Left ventricle myocardium inferior (tissue), 1 donor: ENCODE data around the gene SLC19A1. TPM values are rescaled to one million over a fixed set of nuclear protein-coding genes. Genes with fewer than 3 reads are reported as not detected.
A peak's percentile ranks its signal among the peaks of the same experiment; 100 is the strongest.

Experiments used
- DNase-seq: peaks from one replicate; pipeline ENCODE4 v3.0.0-alpha.2; 2020
- H3K27ac ChIP-seq: fragments of 200-600 bp; replicated peaks from 2 replicates; pipeline ENCODE4 v1.8.0; 2021
- H3K27me3 ChIP-seq: fragments of 200-600 bp; 2 replicates; pipeline ENCODE4 v1.8.0; 2021; ENCODE audit warnings: low read depth
- H3K36me3 ChIP-seq: fragments of 200-600 bp; 2 replicates; pipeline ENCODE4 v1.8.0; 2021
- H3K4me1 ChIP-seq: fragments of 200-600 bp; 2 replicates; pipeline ENCODE4 v1.8.0; 2021
- H3K4me3 ChIP-seq: fragments of 200-600 bp; 2 replicates; pipeline ENCODE4 v1.8.0; 2021; ENCODE audit warnings: mild to moderate bottlenecking, moderate library complexity
- H3K9me3 ChIP-seq: fragments of 200-600 bp; replicated peaks from 2 replicates; pipeline ENCODE4 v1.8.0; 2021
- intact Hi-C: fragments of 100-400 bp; cut with micrococcal nuclease; formaldehyde crosslinking; loops from one replicate; pipeline ENCODE4 v1.11.0; 2022
- total RNA-seq: library from RNA; stranded (reverse); fragmentation: NEBNext Ultra II Directional; extraction: Animal tissue kit (Norgen Biotek cat#: 25700); gene quantifications from one replicate; pipeline ENCODE4 v1.2.1, GENCODE V29; 2021
- TF ChIP-seq, protein P1 (sequence below): fragments of 200-600 bp; IDR thresholded peaks from 2 replicates; pipeline ENCODE4 v1.8.0; 2021; ENCODE audit warnings: antibody characterized with exemption, mild to moderate bottlenecking, borderline replicate concordance
- donor health status: DM: no; HTN: yes; CAD: no; lungs with severe emphysema.

Gene SLC19A1
- total RNA-seq, 1 donor from 2014 or later = 4.9 TPM

DNA sequence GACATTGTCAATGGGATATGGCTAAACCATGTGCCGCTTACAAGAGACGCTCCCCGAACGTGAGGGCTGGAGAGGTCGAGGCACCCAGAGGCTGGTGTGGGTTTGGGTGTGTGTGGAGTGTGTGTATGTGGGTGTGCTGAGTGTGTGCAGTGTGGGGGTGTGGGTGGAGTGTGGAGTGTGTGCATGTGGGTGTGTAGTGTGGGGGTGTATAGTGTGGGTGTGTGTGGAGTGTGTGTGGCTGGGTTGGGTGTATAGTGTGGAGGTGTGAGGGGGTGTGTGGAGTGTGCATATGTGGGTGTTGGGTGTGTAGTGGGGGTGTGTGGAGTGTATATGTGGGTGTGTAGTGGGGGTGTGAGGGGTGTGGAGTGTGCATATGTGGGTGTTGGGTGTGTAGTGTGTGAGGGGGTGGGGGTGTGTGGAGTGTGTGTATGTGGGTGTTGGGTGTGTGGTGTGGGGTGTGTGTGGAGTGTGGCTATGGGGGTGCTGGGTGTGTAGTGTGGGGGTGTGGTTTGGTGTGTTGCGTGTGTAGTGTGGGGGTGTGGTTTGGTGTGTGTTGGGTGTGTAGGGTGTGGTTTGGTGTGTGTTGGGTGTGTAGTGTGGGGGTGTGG, 42.2 kb downstream of the SLC19A1 start:
- Histone ChIP-seq H3K9me3 (no peaks in the 10 kb centered on the region), H3K27ac (no peak overlapping the region), H3K27me3 (no peaks in the 10 kb centered on the region), H3K36me3 (peaks cover 54% of the 10 kb centered on the region), H3K4me3 (no peak overlapping the region), H3K4me1 (no peaks in the 10 kb centered on the region)
- TF ChIP-seq, protein P1, sequence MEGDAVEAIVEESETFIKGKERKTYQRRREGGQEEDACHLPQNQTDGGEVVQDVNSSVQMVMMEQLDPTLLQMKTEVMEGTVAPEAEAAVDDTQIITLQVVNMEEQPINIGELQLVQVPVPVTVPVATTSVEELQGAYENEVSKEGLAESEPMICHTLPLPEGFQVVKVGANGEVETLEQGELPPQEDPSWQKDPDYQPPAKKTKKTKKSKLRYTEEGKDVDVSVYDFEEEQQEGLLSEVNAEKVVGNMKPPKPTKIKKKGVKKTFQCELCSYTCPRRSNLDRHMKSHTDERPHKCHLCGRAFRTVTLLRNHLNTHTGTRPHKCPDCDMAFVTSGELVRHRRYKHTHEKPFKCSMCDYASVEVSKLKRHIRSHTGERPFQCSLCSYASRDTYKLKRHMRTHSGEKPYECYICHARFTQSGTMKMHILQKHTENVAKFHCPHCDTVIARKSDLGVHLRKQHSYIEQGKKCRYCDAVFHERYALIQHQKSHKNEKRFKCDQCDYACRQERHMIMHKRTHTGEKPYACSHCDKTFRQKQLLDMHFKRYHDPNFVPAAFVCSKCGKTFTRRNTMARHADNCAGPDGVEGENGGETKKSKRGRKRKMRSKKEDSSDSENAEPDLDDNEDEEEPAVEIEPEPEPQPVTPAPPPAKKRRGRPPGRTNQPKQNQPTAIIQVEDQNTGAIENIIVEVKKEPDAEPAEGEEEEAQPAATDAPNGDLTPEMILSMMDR = no peak
- DNase-seq = peak; percentile 6
- intact Hi-C loops = no loop called here

DNA sequence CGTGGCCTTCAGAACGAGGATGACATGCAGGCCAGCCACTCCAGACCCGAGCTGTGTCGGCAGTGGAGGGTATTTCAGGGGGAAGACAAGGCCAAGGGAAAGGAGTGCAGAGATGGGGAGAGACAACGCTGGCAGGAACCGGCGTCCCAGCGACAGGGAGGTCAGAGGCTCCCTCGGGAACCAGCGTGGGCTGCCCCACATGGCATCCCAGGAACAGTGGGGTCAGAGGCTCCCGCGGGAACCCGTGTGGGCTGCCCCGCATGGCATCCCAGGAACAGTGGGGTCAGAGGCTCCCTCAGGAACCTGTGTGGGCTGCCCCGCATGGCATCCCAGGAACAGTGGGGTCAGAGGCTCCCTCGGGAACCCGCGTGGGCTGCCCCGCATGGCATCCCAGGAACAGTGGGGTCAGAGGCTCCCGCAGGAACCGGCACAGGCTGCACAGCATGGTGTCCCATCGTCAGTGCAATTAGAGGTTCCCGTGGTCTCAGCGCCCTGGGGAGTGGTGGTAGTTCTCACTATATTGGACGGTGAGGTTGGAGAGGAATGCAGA, 43.0 kb downstream of the SLC19A1 start:
- Histone ChIP-seq H3K4me3 (no peak overlapping the region), H3K4me1 (no peaks in the 10 kb centered on the region), H3K27ac (no peak overlapping the region), H3K36me3 (peaks cover 53% of the 10 kb centered on the region), H3K27me3 (no peaks in the 10 kb centered on the region), H3K9me3 (no peaks in the 10 kb centered on the region)
- TF ChIP-seq, protein P1 = no peak
- DNase-seq = peak; percentile 13
- intact Hi-C loops = no loop called here

DNA sequence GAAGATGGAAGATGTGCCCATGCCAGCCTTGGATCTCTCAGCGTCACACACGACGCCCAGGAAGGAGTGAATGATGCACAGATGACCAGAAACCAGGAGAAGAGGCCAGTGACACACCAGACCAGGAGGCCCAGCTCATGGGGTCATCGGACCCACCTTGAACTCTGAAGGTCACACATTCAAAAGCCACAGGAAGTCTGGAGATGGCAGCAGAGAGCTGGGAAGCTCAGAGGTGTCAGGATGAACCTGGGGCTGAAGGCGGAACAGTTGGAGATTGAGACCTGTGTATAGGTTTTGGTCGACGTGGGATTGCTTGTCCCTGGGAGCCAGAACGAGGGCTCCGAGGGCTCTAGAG, 43.6 kb downstream of the SLC19A1 start:
- Histone ChIP-seq H3K9me3 (no peaks in the 10 kb centered on the region), H3K4me1 (no peaks in the 10 kb centered on the region), H3K27ac (no peak overlapping the region), H3K27me3 (no peaks in the 10 kb centered on the region), H3K4me3 (no peak overlapping the region), H3K36me3 (peaks cover 56% of the 10 kb centered on the region)
- intact Hi-C loops = no loop called here
- TF ChIP-seq, protein P1 = no peak
- DNase-seq = no peak

DNA sequence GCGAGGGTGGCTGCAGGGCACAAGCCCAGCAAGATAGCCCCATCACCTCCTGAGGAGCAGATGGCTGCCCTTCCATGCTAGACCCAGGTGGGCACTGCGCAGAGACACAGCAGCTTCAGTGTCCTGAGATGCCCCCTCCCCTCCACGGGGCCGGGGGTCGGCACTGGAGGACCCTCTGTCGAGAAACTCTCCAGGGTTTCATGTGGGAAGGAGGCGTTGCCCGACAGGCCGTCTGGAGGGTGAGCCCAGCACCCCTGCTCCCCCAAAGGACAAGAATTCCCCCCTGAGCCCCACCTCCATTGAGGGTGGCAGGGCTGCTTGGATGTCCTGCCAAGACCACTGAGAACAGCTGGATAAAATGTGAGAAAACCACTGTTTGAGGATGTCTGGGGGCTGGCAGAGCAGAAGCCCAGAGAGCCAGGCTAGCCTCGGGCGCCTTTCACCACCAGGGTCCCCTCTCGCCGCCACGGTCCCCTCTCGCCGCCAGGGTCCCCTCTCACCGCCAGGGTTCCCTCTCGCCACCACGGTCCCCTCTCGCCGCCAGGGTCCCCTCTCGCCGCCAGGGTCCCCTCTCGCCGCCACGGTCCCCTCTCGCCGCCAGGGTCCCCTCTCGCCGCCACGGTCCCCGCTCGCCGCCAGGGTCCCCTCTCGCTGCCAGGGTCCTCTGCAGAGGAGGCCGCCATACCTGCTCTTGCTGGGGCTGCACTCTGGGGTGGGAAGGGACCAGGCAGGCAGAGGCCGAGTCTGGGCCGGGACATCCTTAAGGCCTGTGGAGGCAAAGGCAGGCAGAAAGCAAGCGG, 44.2 kb downstream of the SLC19A1 start:
- peak; percentile 7 for DNase-seq
- peaks cover 62% of the 10 kb centered on the region for H3K36me3 ChIP-seq

More for the DNA sequence above, 44.2 kb downstream of the SLC19A1 start:
- Histone ChIP-seq H3K4me1 (no peaks in the 10 kb centered on the region), H3K9me3 (no peaks in the 10 kb centered on the region), H3K4me3 (no peak overlapping the region), H3K27ac (no peak overlapping the region), H3K27me3 (no peaks in the 10 kb centered on the region)
- TF ChIP-seq, protein P1 = no peak
- intact Hi-C loops = no loop called here
